NCI-H1694 (cell line): ENCODE measurements around the gene GLUD2.
"Not testable (repeated sequence)": the region's sequence is repeated elsewhere in the genome, so short reads cannot be mapped to it uniquely, and the experiment has no call there.

ENCODE experiments used
- DNase-seq: peaks from one replicate; lab custom pipeline; 2025; lab: John Stamatoyannopoulos, UW

GLUD2 gene

GRCh38 chrX:121047441-121048419 lies at the start of gene GLUD2:
Gene GLUD2 (plus strand): TSS chrX:121047610. CDS start chrX:121047685, 75 bp downstream.
- not testable (repeated sequence) for DNase-seq

- DNase-seq = no peak
These were observed 48.0 kb upstream of the GLUD2 start for GRCh38 chrX:120999413-120999812.

- DNase-seq = peak; percentile 45
These were observed 46.8 kb upstream of the GLUD2 start for GRCh38 chrX:121000589-121000988.

GRCh38 chrX:121008920-121009319 lies 38.5 kb upstream of the GLUD2 start:
- DNase-seq = no peak

- no peak for DNase-seq
These were observed 37.6 kb upstream of the GLUD2 start for GRCh38 chrX:121009764-121010163.

GRCh38 chrX:121010218-121010617 lies 37.2 kb upstream of the GLUD2 start:
- DNase-seq = no peak

- DNase-seq = no peak
These were observed 36.2 kb upstream of the GLUD2 start for GRCh38 chrX:121011254-121011653.

GRCh38 chrX:121013897-121014455 lies 33.4 kb upstream of the GLUD2 start:
- DNase-seq = no peak

GRCh38 chrX:121014826-121015225 lies 32.6 kb upstream of the GLUD2 start:
- no peak for DNase-seq

GRCh38 chrX:121028419-121028818 lies 19.0 kb upstream of the GLUD2 start:
- no peak for DNase-seq

- DNase-seq = no peak
These were observed 17.3 kb upstream of the GLUD2 start for GRCh38 chrX:121030083-121030482.

GRCh38 chrX:121032531-121032930 lies 14.9 kb upstream of the GLUD2 start:
- DNase-seq = no peak

GRCh38 chrX:121036137-121036536 lies 11.3 kb upstream of the GLUD2 start:
- no peak for DNase-seq

GRCh38 chrX:121036951-121037350 lies 10.5 kb upstream of the GLUD2 start:
- no peak for DNase-seq

- no peak for DNase-seq
These were observed 3.4 kb downstream of the GLUD2 start for GRCh38 chrX:121050781-121051180.

GRCh38 chrX:121052122-121052521 lies 4.7 kb downstream of the GLUD2 start:
- no peak for DNase-seq

GRCh38 chrX:121062289-121062688 lies 14.9 kb downstream of the GLUD2 start:
- no peak for DNase-seq

- no peak for DNase-seq
These were observed 17.2 kb downstream of the GLUD2 start for GRCh38 chrX:121064579-121064978.

- DNase-seq = not testable (repeated sequence)
These were observed 36.8 kb downstream of the GLUD2 start for GRCh38 chrX:121084247-121084646.

GRCh38 chrX:121084903-121085611 lies 37.6 kb downstream of the GLUD2 start:
- DNase-seq = no peak

GRCh38 chrX:121085612-121086010 lies 38.2 kb downstream of the GLUD2 start:
- DNase-seq = no peak

GRCh38 chrX:121093011-121093410 lies 45.6 kb downstream of the GLUD2 start:
- no peak for DNase-seq
